A673 (cell line): Measurements from ENCODE around the gene RPP14. TPM values are rescaled to one million over a fixed set of nuclear protein-coding genes. Genes with fewer than 3 reads are reported as not detected.

Experiments used
- BruUV-seq: library from RNA; stranded (reverse); fragments of 400-500 nt; replicated peaks from 2 replicates; lab custom pipeline; 2021; lab: Mats Ljungman, UMichigan
- CTCF ChIA-PET: fragments of 300-600 bp; sonication (Branson Sonifier 250); formaldehyde crosslinking; loops from one replicate; lab custom pipeline; 2022; ENCODE audit warnings: antibody characterized with exemption; lab: Charles Lee
- POLR2A ChIA-PET: fragments of 300-600 bp; sonication (Branson Sonifier 250); formaldehyde crosslinking; loops from one replicate; lab custom pipeline; 2022; ENCODE audit warnings: antibody characterized with exemption; ENCODE audit not compliant: low non-redundant PET; lab: Charles Lee
- DNase-seq: peaks from one replicate; pipeline ENCODE4 v3.0.0-alpha.2; 2015; ENCODE audit warnings: low spot score
- H3K27ac ChIP-seq: fragments of 200-600 bp; sonication (generic); 2 replicates; pipeline ENCODE4 v1.5.1; 2016; ENCODE audit warnings: mixed run types, low read depth, mild to moderate bottlenecking, mixed read lengths, antibody characterized with exemption, low read length; ENCODE audit not compliant: poor library complexity, severe bottlenecking
- H3K27me3 ChIP-seq: fragments of 200-600 bp; sonication (generic); replicated peaks from 2 replicates; pipeline ENCODE4 v1.6.1; 2017; ENCODE audit warnings: mixed run types, low read depth, mild to moderate bottlenecking, mixed read lengths, antibody characterized with exemption, low read length; ENCODE audit not compliant: insufficient read depth, poor library complexity
- H3K36me3 ChIP-seq: fragments of 200-600 bp; sonication (generic); 2 replicates; pipeline ENCODE4 v1.6.1; 2016; ENCODE audit warnings: mixed run types, mild to moderate bottlenecking, mixed read lengths, antibody characterized with exemption, low read length; ENCODE audit not compliant: insufficient read depth, poor library complexity, severe bottlenecking
- H3K4me1 ChIP-seq: fragments of 200-600 bp; sonication (generic); 2 replicates; pipeline ENCODE4 v1.6.1; 2017; ENCODE audit warnings: mixed run types, mild to moderate bottlenecking, mixed read lengths, antibody characterized with exemption, low read length; ENCODE audit not compliant: insufficient read depth, poor library complexity, severe bottlenecking
- H3K4me3 ChIP-seq: fragments of 200-600 bp; sonication (generic); 2 replicates; pipeline ENCODE4 v1.5.1; 2016; ENCODE audit warnings: low read depth, mixed run types, mild to moderate bottlenecking, mixed read lengths, low read length; ENCODE audit not compliant: poor library complexity, severe bottlenecking
- H3K9me3 ChIP-seq: fragments of 200-600 bp; sonication (generic); 2 replicates; pipeline ENCODE4 v1.6.1; 2016; ENCODE audit warnings: mixed run types, low read depth, mild to moderate bottlenecking, mixed read lengths, antibody characterized with exemption, low read length; ENCODE audit not compliant: poor library complexity, severe bottlenecking
- CTCF ChIP-seq: fragments of 300-800, 200-600 bp; sonication (generic); conservative IDR thresholded peaks from 2 replicates; pipeline ENCODE4 v1.5.1; 2017; ENCODE audit warnings: low read depth, mild to moderate bottlenecking, antibody characterized with exemption, low read length, moderate library complexity, mixed read lengths
- EZH2 ChIP-seq: fragments of 200-600 bp; sonication (generic); IDR thresholded peaks from 2 replicates; pipeline ENCODE4 v1.6.1; 2017; ENCODE audit warnings: borderline replicate concordance, low read depth, mild to moderate bottlenecking, mixed read lengths, antibody characterized with exemption, low read length; ENCODE audit not compliant: poor library complexity, severe bottlenecking
- intact Hi-C: fragments of 100-400 bp; cut with micrococcal nuclease; formaldehyde crosslinking; loops from one replicate; pipeline ENCODE4 v1.10.0; 2022; ENCODE audit not compliant: unreplicated experiment
- total RNA-seq: library from RNA; stranded (reverse); gene quantifications from 2 replicates; pipeline ENCODE4 v1.2.3, GENCODE V29; 2021

Gene RPP14
- total RNA-seq, 1 experiment from 2014 or later: 17.4 TPM

GRCh38 chr3:58352626-58353025 is 46.6 kb downstream of the RPP14 start:
- no peak for DNase-seq
- BruUV-seq: no TSS peak
- H3K36me3 ChIP-seq: no peaks in the 10 kb centered on the region
- H3K9me3 ChIP-seq: no peaks in the 10 kb centered on the region
- peaks cover 7% of the 10 kb centered on the region for H3K4me1 ChIP-seq
- H3K27me3 ChIP-seq: no peaks in the 10 kb centered on the region
- intact Hi-C loops: no loop called here
- CTCF ChIA-PET: no interaction called here
- no peak overlapping the region for H3K27ac ChIP-seq
- POLR2A ChIA-PET: interaction anchor here (0.6 kb wide), 1 partner anchor 390 kb away, joined by 4 read pairs; no protein-coding TSS in a partner anchor
- no peak overlapping the region for H3K4me3 ChIP-seq
- TF ChIP-seq CTCF (no peak), EZH2 (no peak)

GRCh38 chr3:58353722-58354553 is 47.9 kb downstream of the RPP14 start:
- 0 out of 2 replicates have a peak, but pooled peaks have one; percentile 11 for TF ChIP-seq CTCF
- TF ChIP-seq EZH2: no peak
- H3K27me3 ChIP-seq: no peaks in the 10 kb centered on the region
- H3K4me1 ChIP-seq: peaks cover 7% of the 10 kb centered on the region
- intact Hi-C loops: no loop called here
- POLR2A ChIA-PET: no interaction called here
- no peaks in the 10 kb centered on the region for H3K9me3 ChIP-seq
- no peak for DNase-seq
- no peaks in the 10 kb centered on the region for H3K36me3 ChIP-seq
- H3K27ac ChIP-seq: no peak overlapping the region
- H3K4me3 ChIP-seq: no peak overlapping the region
- BruUV-seq: no TSS peak
- CTCF ChIA-PET: no interaction called here

- Histone ChIP-seq H3K4me3 (no peak overlapping the region), H3K36me3 (no peaks in the 10 kb centered on the region), H3K27me3 (no peaks in the 10 kb centered on the region), H3K27ac (no peak overlapping the region), H3K4me1 (peaks cover 7% of the 10 kb centered on the region), H3K9me3 (no peaks in the 10 kb centered on the region)
- CTCF ChIA-PET: no interaction called here
- no peak for DNase-seq
- TF ChIP-seq EZH2 (no peak), CTCF (no peak)
- no TSS peak for BruUV-seq
- POLR2A ChIA-PET: no interaction called here
- intact Hi-C loops: no loop called here
These were observed 49.1 kb downstream of the RPP14 start for GRCh38 chr3:58355179-58355578.
